ENCODE data around the gene MOK.

Gene MOK

DNA sequence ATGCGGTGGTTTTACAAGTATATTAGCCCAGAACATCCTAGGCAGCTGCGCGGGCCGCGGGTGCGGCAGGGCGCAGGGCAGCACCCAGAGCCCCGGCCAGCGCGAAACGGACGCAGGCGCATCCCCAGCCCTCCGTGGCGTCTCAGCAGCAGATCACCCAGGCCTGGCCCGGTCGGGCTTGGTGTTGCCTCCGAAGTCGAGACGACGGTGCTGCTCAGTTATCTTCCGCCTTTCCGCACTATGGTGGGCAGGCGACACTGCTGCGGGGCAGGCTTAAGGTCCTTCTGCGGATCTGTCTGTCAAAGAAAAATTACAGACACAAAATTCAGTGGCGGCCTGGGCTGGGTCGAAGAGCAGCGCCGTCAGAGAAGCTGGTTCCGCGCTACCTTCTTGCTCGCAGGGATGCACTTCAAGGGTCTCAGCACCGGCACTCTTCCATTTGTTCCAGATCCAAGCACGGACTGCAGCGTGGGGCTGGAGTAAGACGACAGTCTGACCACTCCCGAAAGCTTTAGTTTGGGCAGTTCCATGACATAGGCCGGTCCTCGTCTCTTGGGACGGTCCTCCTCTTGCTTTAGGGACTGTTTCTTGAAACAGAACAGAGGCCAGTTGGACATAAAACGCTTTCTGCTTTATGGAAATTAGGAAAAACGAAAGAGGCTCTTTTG, 75.8 kb downstream of the MOK start:
- no peak overlapping the region for H3K4me3 ChIP-seq (ENCODE audit: insufficient read length, low read depth)
- H3K36me3 ChIP-seq (ENCODE audit: insufficient read depth, insufficient read length, low read length) = peaks cover 5% of the 10 kb centered on the region
- TF ChIP-seq ZNF274 (IDR thresholded peaks at IDR 0.05; ENCODE audit: low read depth, low read length) = no peak
- TF ChIP-seq SUZ12 (IDR thresholded peaks at IDR 0.05; ENCODE audit: extremely low read depth, insufficient read depth, insufficient read length) = no peak
- TF ChIP-seq YY1 (IDR thresholded peaks at IDR 0.05; ENCODE audit: insufficient read depth, insufficient read length) = no peak
- no peak overlapping the region for H3K9ac ChIP-seq (ENCODE audit: insufficient read length, low read depth)
- H3K27me3 ChIP-seq (ENCODE audit: insufficient read depth, insufficient read length) = no peaks in the 10 kb centered on the region
- no peaks in the 10 kb centered on the region for H3K9me3 ChIP-seq (ENCODE audit: insufficient read depth, low read length)
- peaks cover 2% of the 10 kb centered on the region for H3K4me1 ChIP-seq (ENCODE audit: insufficient read depth, insufficient read length)
- no peak for DNase-seq (ENCODE audit: low read depth, low spot score)

DNA sequence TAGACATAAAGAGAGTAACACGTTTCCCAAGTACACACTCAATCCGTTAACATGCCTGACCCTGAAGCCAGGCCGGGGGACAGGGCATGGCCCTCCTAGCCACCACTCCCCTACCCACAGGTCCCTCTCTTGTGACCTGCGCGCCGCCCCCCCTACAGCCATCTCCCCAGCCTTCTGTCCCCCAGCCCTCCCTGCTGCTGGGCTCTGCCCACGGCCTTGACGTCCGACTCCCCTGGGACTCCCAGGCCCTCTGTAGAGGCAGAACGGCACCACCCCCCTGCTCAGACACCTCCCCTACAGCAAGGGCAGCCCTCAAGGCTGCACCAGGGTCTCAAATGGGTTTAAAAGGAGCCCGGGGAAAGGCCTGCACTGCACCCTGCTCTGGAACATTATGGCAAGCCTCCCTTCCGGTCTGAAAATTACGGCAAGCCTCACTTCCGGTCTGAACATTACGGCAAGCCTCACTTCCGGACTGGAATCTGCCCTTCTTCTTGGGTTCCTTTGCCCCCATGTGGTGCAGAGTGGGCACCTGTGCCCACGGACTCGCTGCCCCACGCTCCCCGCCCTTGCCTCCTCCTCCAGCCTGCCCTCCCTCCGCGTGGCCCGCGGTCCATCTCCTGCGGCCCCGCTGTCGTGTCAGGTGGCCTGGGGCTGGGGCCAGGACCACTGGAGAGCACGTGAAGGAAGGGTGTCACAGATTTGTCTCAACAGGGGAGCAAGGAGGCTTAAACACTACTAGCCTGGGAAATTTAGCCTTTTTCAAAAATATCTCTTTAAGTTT, 77.6 kb downstream of the MOK start:
- no peak overlapping the region for H3K4me3 ChIP-seq (ENCODE audit: insufficient read length, low read depth)
- peaks cover 3% of the 10 kb centered on the region for H3K4me1 ChIP-seq (ENCODE audit: insufficient read depth, insufficient read length)
- no peak for DNase-seq (ENCODE audit: low read depth, low spot score)
- H3K36me3 ChIP-seq (ENCODE audit: insufficient read depth, insufficient read length, low read length) = peaks cover 16% of the 10 kb centered on the region
- H3K9ac ChIP-seq (ENCODE audit: insufficient read length, low read depth) = no peak overlapping the region
- H3K27me3 ChIP-seq (ENCODE audit: insufficient read depth, insufficient read length) = no peaks in the 10 kb centered on the region
- TF ChIP-seq ZNF274 (IDR thresholded peaks at IDR 0.05; ENCODE audit: low read depth, low read length) (no peak), SUZ12 (IDR thresholded peaks at IDR 0.05; ENCODE audit: extremely low read depth, insufficient read depth, insufficient read length) (no peak), YY1 (IDR thresholded peaks at IDR 0.05; ENCODE audit: insufficient read depth, insufficient read length) (no peak)
- H3K9me3 ChIP-seq (ENCODE audit: insufficient read depth, low read length) = no peaks in the 10 kb centered on the region

DNA sequence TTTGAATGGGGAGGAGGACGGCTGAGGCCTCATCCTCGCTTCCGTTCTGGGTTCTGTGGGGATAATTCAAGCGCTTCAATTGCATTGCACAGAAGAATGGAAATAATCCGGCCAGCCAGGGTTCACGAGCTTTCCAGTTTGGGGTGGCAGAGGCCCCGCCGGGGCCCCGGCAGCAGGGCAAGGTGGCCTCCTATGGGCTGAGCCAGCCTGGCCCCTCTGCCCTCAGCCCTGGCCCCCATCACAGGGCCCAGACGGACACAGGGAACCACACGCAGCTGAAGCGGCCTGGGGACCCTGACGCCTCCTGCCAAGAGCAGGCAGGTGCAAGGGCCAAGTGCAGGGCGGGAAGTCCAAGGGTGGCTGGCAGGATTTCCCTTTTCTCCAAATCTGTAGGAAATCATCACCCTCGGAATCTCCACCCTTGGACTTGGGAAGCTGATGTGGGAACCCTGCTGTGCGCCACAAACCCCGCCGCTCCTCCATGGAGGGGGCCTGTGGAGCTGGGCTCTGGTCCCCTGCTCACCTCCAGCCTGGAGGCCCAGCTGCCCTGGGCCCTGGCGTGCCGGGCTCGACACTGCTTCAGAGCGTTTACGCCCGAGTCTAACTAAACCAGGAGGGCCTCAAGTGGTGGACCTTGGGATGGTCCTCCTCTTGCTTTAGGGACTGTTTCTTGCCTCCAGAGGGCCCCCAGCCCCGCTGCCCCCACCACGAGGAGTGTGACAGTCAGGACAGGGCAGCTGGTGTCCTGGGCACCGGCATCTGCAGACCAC, 78.4 kb downstream of the MOK start:
- no peak for DNase-seq (ENCODE audit: low read depth, low spot score)
- Histone ChIP-seq H3K36me3 (ENCODE audit: insufficient read depth, insufficient read length, low read length) (peaks cover 17% of the 10 kb centered on the region), H3K9me3 (ENCODE audit: insufficient read depth, low read length) (no peaks in the 10 kb centered on the region), H3K9ac (ENCODE audit: insufficient read length, low read depth) (no peak overlapping the region), H3K4me3 (ENCODE audit: insufficient read length, low read depth) (no peak overlapping the region), H3K4me1 (ENCODE audit: insufficient read depth, insufficient read length) (peaks cover 5% of the 10 kb centered on the region), H3K27me3 (ENCODE audit: insufficient read depth, insufficient read length) (no peaks in the 10 kb centered on the region)
- TF ChIP-seq YY1 (IDR thresholded peaks at IDR 0.05; ENCODE audit: insufficient read depth, insufficient read length) = no peak
- TF ChIP-seq ZNF274 (IDR thresholded peaks at IDR 0.05; ENCODE audit: low read depth, low read length) = no peak
- no peak for TF ChIP-seq SUZ12 (IDR thresholded peaks at IDR 0.05; ENCODE audit: extremely low read depth, insufficient read depth, insufficient read length)

DNA sequence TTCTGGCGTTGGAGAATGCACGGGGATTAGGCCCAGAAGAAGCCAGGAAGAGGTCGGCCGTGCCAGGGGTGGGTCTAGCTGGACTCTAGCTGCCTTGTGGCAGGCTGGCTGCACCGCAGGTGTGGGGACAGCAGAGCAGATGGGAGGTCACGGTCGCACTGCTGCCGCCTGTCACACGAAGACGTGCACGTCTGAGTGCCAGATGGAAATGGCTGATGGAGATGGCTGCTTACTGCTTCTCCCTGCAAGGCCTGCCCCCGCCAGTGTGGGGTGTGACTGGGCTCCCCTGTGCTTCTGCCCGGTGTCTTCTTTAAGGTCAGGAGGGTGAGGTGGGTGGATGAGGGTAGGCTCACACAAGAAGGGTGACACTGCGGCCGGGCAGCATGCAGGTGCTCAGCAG, 79.0 kb downstream of the MOK start:
- Histone ChIP-seq H3K4me3 (ENCODE audit: insufficient read length, low read depth) (no peak overlapping the region), H3K4me1 (ENCODE audit: insufficient read depth, insufficient read length) (peaks cover 5% of the 10 kb centered on the region), H3K9me3 (ENCODE audit: insufficient read depth, low read length) (no peaks in the 10 kb centered on the region), H3K9ac (ENCODE audit: insufficient read length, low read depth) (no peak overlapping the region), H3K27me3 (ENCODE audit: insufficient read depth, insufficient read length) (no peaks in the 10 kb centered on the region), H3K36me3 (ENCODE audit: insufficient read depth, insufficient read length, low read length) (peaks cover 17% of the 10 kb centered on the region)
- no peak for TF ChIP-seq SUZ12 (IDR thresholded peaks at IDR 0.05; ENCODE audit: extremely low read depth, insufficient read depth, insufficient read length)
- no peak for TF ChIP-seq ZNF274 (IDR thresholded peaks at IDR 0.05; ENCODE audit: low read depth, low read length)
- no peak for TF ChIP-seq YY1 (IDR thresholded peaks at IDR 0.05; ENCODE audit: insufficient read depth, insufficient read length)
- no peak for DNase-seq (ENCODE audit: low read depth, low spot score)

DNA sequence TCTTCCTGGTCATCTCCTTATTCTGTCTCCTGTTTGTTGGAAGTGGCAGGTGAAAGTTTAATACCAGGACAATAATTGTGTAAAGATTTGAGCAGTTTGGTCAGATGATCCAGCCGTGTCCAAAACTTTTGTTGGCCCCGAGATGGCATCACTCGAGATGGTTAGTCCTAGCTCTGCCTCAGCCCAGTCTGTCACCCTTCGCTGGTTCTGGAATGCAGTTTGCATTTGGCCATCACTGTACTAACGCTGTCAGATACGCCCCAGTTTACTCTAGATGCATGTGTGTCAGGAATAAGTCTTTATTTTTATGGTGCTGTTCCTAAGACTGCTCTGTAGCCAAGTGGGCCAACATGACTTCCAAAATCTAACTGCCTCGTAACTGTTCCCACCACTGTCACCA, 79.6 kb downstream of the MOK start:
- Histone ChIP-seq H3K36me3 (ENCODE audit: insufficient read depth, insufficient read length, low read length) (peaks cover 17% of the 10 kb centered on the region), H3K4me1 (ENCODE audit: insufficient read depth, insufficient read length) (peaks cover 5% of the 10 kb centered on the region), H3K27me3 (ENCODE audit: insufficient read depth, insufficient read length) (no peaks in the 10 kb centered on the region), H3K9me3 (ENCODE audit: insufficient read depth, low read length) (no peaks in the 10 kb centered on the region), H3K9ac (ENCODE audit: insufficient read length, low read depth) (no peak overlapping the region), H3K4me3 (ENCODE audit: insufficient read length, low read depth) (no peak overlapping the region)
- no peak for DNase-seq (ENCODE audit: low read depth, low spot score)
- TF ChIP-seq YY1 (IDR thresholded peaks at IDR 0.05; ENCODE audit: insufficient read depth, insufficient read length) (no peak), SUZ12 (IDR thresholded peaks at IDR 0.05; ENCODE audit: extremely low read depth, insufficient read depth, insufficient read length) (no peak), ZNF274 (IDR thresholded peaks at IDR 0.05; ENCODE audit: low read depth, low read length) (no peak)

DNA sequence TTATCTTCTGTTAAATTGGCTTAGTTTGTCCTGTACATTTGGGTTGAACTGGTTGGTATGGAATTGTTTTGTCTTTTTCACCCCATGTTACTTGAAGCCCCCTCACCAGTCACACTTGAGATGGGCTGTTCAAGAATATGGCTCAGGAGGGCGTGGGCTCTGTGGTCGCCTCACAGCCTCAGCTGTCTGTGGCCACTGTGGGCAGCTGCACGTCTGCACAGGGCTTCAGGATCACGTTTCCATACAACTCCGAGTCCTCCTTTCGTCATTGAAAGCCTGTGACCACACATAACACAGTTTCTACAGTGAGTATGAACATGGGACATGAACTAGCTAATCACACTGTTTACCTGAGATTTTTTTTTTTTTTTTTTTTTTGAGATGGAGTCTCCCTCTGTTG, 81.3 kb downstream of the MOK start:
- DNase-seq (ENCODE audit: low read depth, low spot score) = no peak
- Histone ChIP-seq H3K36me3 (ENCODE audit: insufficient read depth, insufficient read length, low read length) (peaks cover 27% of the 10 kb centered on the region), H3K9ac (ENCODE audit: insufficient read length, low read depth) (no peak overlapping the region), H3K4me1 (ENCODE audit: insufficient read depth, insufficient read length) (peaks cover 7% of the 10 kb centered on the region), H3K4me3 (ENCODE audit: insufficient read length, low read depth) (no peak overlapping the region), H3K9me3 (ENCODE audit: insufficient read depth, low read length) (no peaks in the 10 kb centered on the region), H3K27me3 (ENCODE audit: insufficient read depth, insufficient read length) (no peaks in the 10 kb centered on the region)
- TF ChIP-seq ZNF274 (IDR thresholded peaks at IDR 0.05; ENCODE audit: low read depth, low read length) (no peak), YY1 (IDR thresholded peaks at IDR 0.05; ENCODE audit: insufficient read depth, insufficient read length) (no peak), SUZ12 (IDR thresholded peaks at IDR 0.05; ENCODE audit: extremely low read depth, insufficient read depth, insufficient read length) (no peak)

DNA sequence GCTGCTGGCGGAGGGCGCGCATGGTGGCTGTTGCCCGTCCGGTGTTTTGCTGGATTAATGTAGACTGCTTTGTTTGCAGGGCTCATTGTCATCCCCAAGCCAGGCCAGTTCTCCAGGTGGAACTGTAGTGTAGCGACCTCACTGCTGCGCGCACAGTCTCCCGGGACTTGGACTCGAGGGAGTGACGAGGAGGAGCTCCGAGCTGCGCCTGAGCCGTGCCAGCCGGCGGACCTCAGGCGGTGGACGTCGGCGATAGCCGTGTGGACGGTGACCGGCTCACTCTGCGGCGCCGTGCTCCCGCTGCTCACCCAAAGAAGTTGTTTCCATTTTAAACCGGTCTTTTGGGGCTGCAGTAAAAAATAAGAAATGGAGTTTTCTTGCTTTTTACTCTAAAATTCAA, 82.2 kb downstream of the MOK start:
- Histone ChIP-seq H3K4me1 (ENCODE audit: insufficient read depth, insufficient read length) (peaks cover 7% of the 10 kb centered on the region), H3K9ac (ENCODE audit: insufficient read length, low read depth) (no peak overlapping the region), H3K9me3 (ENCODE audit: insufficient read depth, low read length) (no peaks in the 10 kb centered on the region), H3K4me3 (ENCODE audit: insufficient read length, low read depth) (no peak overlapping the region), H3K27me3 (ENCODE audit: insufficient read depth, insufficient read length) (no peaks in the 10 kb centered on the region), H3K36me3 (ENCODE audit: insufficient read depth, insufficient read length, low read length) (peaks cover 32% of the 10 kb centered on the region)
- TF ChIP-seq ZNF274 (IDR thresholded peaks at IDR 0.05; ENCODE audit: low read depth, low read length) (no peak), SUZ12 (IDR thresholded peaks at IDR 0.05; ENCODE audit: extremely low read depth, insufficient read depth, insufficient read length) (no peak), YY1 (IDR thresholded peaks at IDR 0.05; ENCODE audit: insufficient read depth, insufficient read length) (no peak)
- no peak for DNase-seq (ENCODE audit: low read depth, low spot score)
